Gastrocnemius medialis (tissue), 4 donors: ENCODE data around the gene SAMD9L. TPM values are rescaled to one million over a fixed set of nuclear protein-coding genes. Genes with fewer than 3 reads are reported as not detected.

Experiments
- ATAC-seq, 2 donors: fragments of 150-250 bp; one replicate each; pipeline ENCODE4 v1.9.1; 2016
- DNase-seq, 2 donors: peaks; one replicate each; pipeline ENCODE4 v3.0.0-alpha.2; 2019
- H3K27ac ChIP-seq, 4 donors: fragments of 200-600 bp; sonication (generic); 1 replicate in 1 of 4; 2 replicates in 3 of 4; pipeline ENCODE4 v1.5.1; 2016 to 2018; ENCODE audit warnings: mild to moderate bottlenecking in 2 of 4, moderate library complexity in 1 of 4
- H3K27me3 ChIP-seq, 3 donors: fragments of 200-600 bp; sonication (generic) in 2 of 3; 1 replicate in 1 of 3; 2 replicates in 2 of 3; pipeline versions ENCODE4 v1.5.1 to v1.6.0; 2016 to 2019; ENCODE audit warnings: mild to moderate bottlenecking in 1 of 3, moderate library complexity in 1 of 3
- H3K36me3 ChIP-seq, 2 donors: fragments of 200-600 bp; sonication (generic) in 1 of 2; one replicate each; pipeline ENCODE4 v1.5.1; 2017 to 2018
- H3K4me1 ChIP-seq, 2 donors: fragments of 200-600 bp; sonication (generic) in 1 of 2; one replicate each; pipeline ENCODE4 v1.5.1; 2016 to 2017; ENCODE audit warnings: mild to moderate bottlenecking in 2 of 2
- H3K4me3 ChIP-seq, 4 donors: fragments of 200-600 bp; sonication (generic) in 3 of 4; 1 replicate in 1 of 4; 2 replicates in 3 of 4; pipeline ENCODE4 v1.5.1; 2016 to 2019; ENCODE audit warnings: mild to moderate bottlenecking in 2 of 4
- H3K9me3 ChIP-seq, 3 donors: fragments of 200-600 bp; sonication (generic) in 2 of 3; 1 replicate in 1 of 3; 2 replicates in 2 of 3; pipeline ENCODE4 v1.5.1; 2016 to 2019
- POLR2A ChIP-seq, 2 donors: fragments of 450-650 bp; IDR thresholded peaks; one replicate each; pipeline ENCODE4 v1.6.1; 2017; ENCODE audit warnings: antibody characterized with exemption in 2 of 2, mild to moderate bottlenecking in 2 of 2, moderate library complexity in 2 of 2
- in situ Hi-C, 4 donors: fragments of 200-750 bp; cut with MboI; loops; one replicate each; pipeline versions ENCODE4 v1.15.0 to v1.8.0; 2017; ENCODE audit warnings: low sequenced_read_pairs in 4 of 4
- intact Hi-C: fragments of 100-400 bp; cut with DNase I; formaldehyde crosslinking; loops from one replicate; pipeline ENCODE4 v1.15.1; 2023; ENCODE audit warnings: low total_unique reads
- total RNA-seq, 4 donors: library from RNA; depleted of rRNA; stranded (reverse); fragments of >200 nt; gene quantifications; one replicate each; pipeline versions ENCODE4 v1.1.0 to v1.2.3, GENCODE V29; 2016
- TF ChIP-seq, protein P1 (sequence below), 5 experiments: fragments of 450-650 bp in 3 of 5; fragments of 200-600 bp in 2 of 5; sonication (generic) in 2 of 5; IDR thresholded peaks in 4 of 5; conservative IDR thresholded peaks in 1 of 5; 1 replicate in 4 of 5; 2 replicates in 1 of 5; pipeline ENCODE4 v1.5.1; 2016 to 2019; ENCODE audit warnings: antibody characterized with exemption in 5 of 5, mild to moderate bottlenecking in 3 of 5, moderate library complexity in 3 of 5

Gene SAMD9L
- total RNA-seq, 4 donors from 2014 or later, result 1.2 to 7.6 (median 2.1) TPM

DNA sequence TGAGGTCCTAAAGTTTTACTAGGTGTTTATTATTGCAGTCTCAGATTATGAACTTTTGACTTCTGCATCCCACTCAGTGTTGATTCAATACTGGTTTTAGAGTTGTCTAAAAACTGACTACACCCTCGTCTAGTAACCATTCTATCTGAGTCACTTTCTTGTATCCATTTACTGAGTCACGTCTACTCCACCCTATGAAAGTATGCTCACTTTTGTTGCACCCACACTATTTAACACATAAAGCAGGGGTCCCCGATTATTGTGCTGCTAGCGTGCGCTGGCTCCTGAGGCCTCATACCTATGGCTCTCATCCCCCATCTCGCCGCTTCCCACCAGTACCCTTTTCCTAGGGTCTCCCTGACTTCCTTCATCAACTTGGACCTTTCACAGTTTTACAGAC lies 32.4 kb downstream of the SAMD9L start:
- intact Hi-C loops, result no loop called here
- Histone ChIP-seq H3K36me3 (no peaks in the 10 kb centered on the region), H3K9me3 (no peaks in the 10 kb centered on the region), H3K27ac (no peak overlapping the region), H3K4me1 (peaks cover 0 to 4% of the 10 kb centered on the region in 2 donors), H3K4me3 (no peak overlapping the region), H3K27me3 (no peaks in the 10 kb centered on the region)
- in situ Hi-C loops, result no loop called here
- TF ChIP-seq, protein P1, sequence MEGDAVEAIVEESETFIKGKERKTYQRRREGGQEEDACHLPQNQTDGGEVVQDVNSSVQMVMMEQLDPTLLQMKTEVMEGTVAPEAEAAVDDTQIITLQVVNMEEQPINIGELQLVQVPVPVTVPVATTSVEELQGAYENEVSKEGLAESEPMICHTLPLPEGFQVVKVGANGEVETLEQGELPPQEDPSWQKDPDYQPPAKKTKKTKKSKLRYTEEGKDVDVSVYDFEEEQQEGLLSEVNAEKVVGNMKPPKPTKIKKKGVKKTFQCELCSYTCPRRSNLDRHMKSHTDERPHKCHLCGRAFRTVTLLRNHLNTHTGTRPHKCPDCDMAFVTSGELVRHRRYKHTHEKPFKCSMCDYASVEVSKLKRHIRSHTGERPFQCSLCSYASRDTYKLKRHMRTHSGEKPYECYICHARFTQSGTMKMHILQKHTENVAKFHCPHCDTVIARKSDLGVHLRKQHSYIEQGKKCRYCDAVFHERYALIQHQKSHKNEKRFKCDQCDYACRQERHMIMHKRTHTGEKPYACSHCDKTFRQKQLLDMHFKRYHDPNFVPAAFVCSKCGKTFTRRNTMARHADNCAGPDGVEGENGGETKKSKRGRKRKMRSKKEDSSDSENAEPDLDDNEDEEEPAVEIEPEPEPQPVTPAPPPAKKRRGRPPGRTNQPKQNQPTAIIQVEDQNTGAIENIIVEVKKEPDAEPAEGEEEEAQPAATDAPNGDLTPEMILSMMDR (IDR thresholded peaks at IDR 0.05 in 4 of 5, conservative IDR thresholded peaks at IDR 0.05 in 1 of 5), result no peak
- no peak for TF ChIP-seq POLR2A (IDR thresholded peaks at IDR 0.05)
- DNase-seq, result no peak
- no peak for ATAC-seq

DNA sequence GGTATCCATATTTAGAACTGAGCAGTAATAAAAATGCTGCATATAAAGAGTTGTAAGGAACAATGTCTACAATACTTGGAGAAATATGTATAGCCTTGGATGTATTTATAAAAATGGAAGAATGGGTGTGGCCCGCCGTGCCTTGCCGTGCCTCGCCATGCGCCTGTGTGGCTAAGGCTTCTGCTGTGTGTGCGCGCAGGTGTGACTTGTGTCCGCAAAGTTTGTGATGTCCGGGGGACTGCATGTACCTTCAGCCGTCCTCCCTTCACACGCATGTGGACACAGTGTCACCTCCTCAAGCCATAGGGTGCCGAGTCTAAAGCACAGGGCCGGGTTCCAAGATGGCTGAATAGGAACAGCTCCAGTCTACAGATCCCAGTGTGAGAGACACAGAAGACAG lies 40.2 kb downstream of the SAMD9L start:
- Histone ChIP-seq H3K27ac (no peak overlapping the region), H3K36me3 (peaks cover 2 to 35% of the 10 kb centered on the region in 2 donors), H3K4me1 (no peaks in the 10 kb centered on the region), H3K9me3 (peaks cover 0 to 4% (median 0%) of the 10 kb centered on the region in 3 donors), H3K4me3 (no peak overlapping the region), H3K27me3 (no peaks in the 10 kb centered on the region)
- no peak for ATAC-seq
- no peak for DNase-seq
- intact Hi-C loops, result no loop called here
- in situ Hi-C loops, result no loop called here
- TF ChIP-seq, protein P1 (IDR thresholded peaks at IDR 0.05 in 4 of 5, conservative IDR thresholded peaks at IDR 0.05 in 1 of 5), result no peak
- no peak for TF ChIP-seq POLR2A (IDR thresholded peaks at IDR 0.05)

DNA sequence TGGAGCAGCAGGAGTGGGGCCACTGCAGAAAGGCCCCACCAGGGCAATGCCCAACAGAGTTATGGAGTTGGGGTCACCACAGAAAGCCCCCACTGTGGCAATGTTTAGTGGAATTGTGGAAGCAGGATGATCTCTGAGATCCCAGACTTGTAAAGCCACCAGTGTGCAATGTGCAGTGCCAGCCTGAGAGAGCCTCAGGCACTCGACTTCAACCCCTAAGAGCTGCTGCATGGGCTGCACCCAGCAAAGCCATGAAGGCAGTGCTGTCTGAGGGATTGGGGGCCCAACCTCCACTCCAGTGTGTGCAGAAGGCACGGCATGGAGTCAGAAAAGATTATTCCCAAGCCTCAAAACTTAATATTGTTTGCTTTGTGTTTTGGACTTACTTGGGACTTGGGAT lies 50.8 kb downstream of the SAMD9L start:
- ATAC-seq (no peak), DNase-seq (no peak)
- intact Hi-C loops, result no loop called here
- H3K4me3 ChIP-seq, result no peak overlapping the region
- H3K36me3 ChIP-seq, result no peaks in the 10 kb centered on the region
- H3K27ac ChIP-seq, result no peak overlapping the region
- H3K27me3 ChIP-seq, result no peaks in the 10 kb centered on the region
- H3K9me3 ChIP-seq, result peaks cover 0 to 6% (median 0%) of the 10 kb centered on the region in 3 donors
- in situ Hi-C loops, result no loop called here
- no peak for TF ChIP-seq POLR2A (IDR thresholded peaks at IDR 0.05)
- TF ChIP-seq, protein P1 (IDR thresholded peaks at IDR 0.05 in 4 of 5, conservative IDR thresholded peaks at IDR 0.05 in 1 of 5), result no peak
- H3K4me1 ChIP-seq, result no peaks in the 10 kb centered on the region

DNA sequence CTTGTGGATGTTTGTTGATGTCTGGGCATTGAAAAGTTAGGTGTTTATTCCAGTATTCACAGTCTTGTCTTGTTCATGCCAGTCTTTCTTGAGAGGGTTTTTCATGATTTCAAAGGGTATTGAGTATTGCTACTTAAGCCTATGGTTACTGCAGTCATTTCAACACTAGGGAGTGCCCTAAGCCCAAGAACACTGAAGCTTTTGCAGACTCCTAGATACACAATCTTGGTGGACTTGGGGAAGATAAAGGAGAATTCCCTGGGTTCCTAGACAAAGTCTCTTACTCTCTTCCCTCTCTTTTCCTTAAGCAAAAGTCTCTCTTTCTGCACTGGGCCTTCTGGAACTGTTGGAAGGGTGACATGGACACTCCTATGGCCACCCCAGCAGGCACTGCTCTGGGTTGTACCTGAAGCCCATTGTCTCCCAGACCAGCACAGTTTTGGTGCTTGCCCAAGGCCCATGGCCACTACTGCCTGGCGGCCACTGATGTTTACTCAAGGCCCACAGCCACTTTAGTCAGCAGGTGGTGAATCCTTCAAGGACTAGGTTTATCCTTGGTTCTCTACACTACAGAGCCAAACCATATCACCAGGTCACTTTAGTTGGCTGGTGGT lies 55.3 kb downstream of the SAMD9L start:
- Histone ChIP-seq H3K27me3 (no peaks in the 10 kb centered on the region), H3K27ac (no peak overlapping the region), H3K36me3 (no peaks in the 10 kb centered on the region), H3K9me3 (no peaks in the 10 kb centered on the region), H3K4me1 (no peaks in the 10 kb centered on the region), H3K4me3 (no peak overlapping the region)
- TF ChIP-seq, protein P1 (IDR thresholded peaks at IDR 0.05 in 4 of 5, conservative IDR thresholded peaks at IDR 0.05 in 1 of 5), result no peak
- ATAC-seq (no peak), DNase-seq (no peak)
- in situ Hi-C loops, result no loop called here
- intact Hi-C loops, result no loop called here

Other genes with a start within 250 kb of the SAMD9L start
- 1 to 10 TPM in 3 of 4 donors, under 1 TPM in 1; 0.89 to 1.7 (median 1.5) TPM for gene SAMD9, start 30.4 kb downstream of the SAMD9L start, total RNA-seq
- not detected for gene HEPACAM2, start 78.1 kb upstream of the SAMD9L start, total RNA-seq
- gene VPS50, start 84.0 kb upstream of the SAMD9L start, total RNA-seq, result 10 to 100 TPM; 17.2 to 52.2 (median 34.3) TPM